ENCODE results near the gene ZNF335. TPM values are rescaled to one million over a fixed set of nuclear protein-coding genes. Genes with fewer than 3 reads are reported as not detected.
"Not testable (repeated sequence)": the region's sequence is repeated elsewhere in the genome, so short reads cannot be mapped to it uniquely, and the experiment has no call there.

ZNF335 gene
- total RNA-seq, 4 donors from 2014 or later: 12.9 to 19.0 (median 15.3) TPM

- TF ChIP-seq CTCF (IDR thresholded peaks at IDR 0.05) (no peak), EP300 (IDR thresholded peaks at IDR 0.05) (no peak), POLR2AphosphoS5 (IDR thresholded peaks at IDR 0.05) (no peak), POLR2A (IDR thresholded peaks at IDR 0.05; ENCODE audit: low read depth) (no peak)
- peaks cover 74 to 90% (median 87%) of the 10 kb centered on the region in 4 donors for H3K36me3 ChIP-seq
- no peak for DNase-seq (ENCODE audit: extremely low spot score)
- H3K4me3 ChIP-seq: no peak overlapping the region
- WGBS: 96% methylated on average over 5 of the region's 16 CpGs
- no peaks in the 10 kb centered on the region for H3K9me3 ChIP-seq
- H3K27ac ChIP-seq (replicated peaks in 1 of 4): no peak overlapping the region
- H3K4me1 ChIP-seq: no peaks in the 10 kb centered on the region
- no peaks in the 10 kb centered on the region for H3K27me3 ChIP-seq
- intact Hi-C loops (cut with DNase I): no loop called here
Measured at GRCh38 chr20:45959126-45959525, 12.9 kb downstream of the ZNF335 start.

GRCh38 chr20:45958593-45958992 is 13.4 kb downstream of the ZNF335 start:
- no peak overlapping the region for H3K4me3 ChIP-seq
- no peak for DNase-seq (ENCODE audit: extremely low spot score)
- H3K36me3 ChIP-seq: peaks cover 72 to 90% (median 86%) of the 10 kb centered on the region in 4 donors
- no peak for TF ChIP-seq POLR2AphosphoS5 (IDR thresholded peaks at IDR 0.05)
- no peak for TF ChIP-seq EP300 (IDR thresholded peaks at IDR 0.05)
- TF ChIP-seq POLR2A (IDR thresholded peaks at IDR 0.05; ENCODE audit: low read depth): no peak
- no peak for TF ChIP-seq CTCF (IDR thresholded peaks at IDR 0.05)
- no peaks in the 10 kb centered on the region for H3K9me3 ChIP-seq
- H3K27me3 ChIP-seq: no peaks in the 10 kb centered on the region
- 98% methylated on average over 4 of the region's 4 CpGs for WGBS
- H3K27ac ChIP-seq (replicated peaks in 1 of 4): no peak overlapping the region
- intact Hi-C loops (cut with DNase I): no loop called here
- H3K4me1 ChIP-seq: no peaks in the 10 kb centered on the region

DNA sequence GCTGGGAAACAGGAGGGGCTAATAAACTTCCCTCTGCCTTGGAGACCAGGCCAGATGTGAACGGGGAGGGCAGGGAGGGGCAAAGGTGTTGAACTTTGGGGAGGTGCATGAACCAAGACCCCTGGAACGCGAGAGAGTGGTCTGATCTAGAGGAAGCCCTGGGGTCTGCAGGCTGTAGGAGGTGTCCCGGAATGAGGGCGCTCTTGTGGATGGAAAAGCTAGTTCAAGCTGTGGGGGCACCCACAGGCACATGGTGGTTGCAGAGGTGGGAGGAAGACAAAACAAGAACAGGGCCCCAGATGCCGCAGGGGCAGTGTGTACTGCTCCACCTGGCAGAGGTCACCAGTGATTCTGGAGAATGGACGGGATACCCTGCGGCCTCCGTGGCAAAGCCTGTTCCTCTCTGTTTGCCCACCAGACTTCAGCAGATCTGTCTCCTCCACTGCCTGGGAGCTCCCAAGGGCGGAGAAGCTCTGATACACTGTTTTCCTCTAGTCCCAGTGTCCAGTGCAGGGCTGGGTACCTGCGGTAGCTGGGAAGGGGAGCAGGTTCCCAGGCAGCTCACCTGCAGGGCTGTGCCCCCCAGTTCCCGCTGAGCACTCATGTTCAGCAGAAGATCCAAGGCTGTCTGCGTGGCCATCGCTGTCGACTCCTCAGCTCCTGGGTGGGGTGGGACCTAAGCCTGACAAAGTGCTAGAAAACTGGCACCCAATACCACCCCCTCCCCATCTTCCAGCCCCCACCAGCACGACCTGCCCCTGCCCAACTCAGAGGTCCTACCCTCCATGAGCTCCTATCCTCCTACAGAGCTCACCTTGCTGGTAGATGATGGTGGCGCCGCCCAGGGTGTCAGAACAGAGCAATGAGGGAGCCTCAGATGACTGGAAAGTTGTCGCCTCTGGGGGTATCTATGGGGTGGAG is 14.7 kb downstream of the ZNF335 start:
- no peak for TF ChIP-seq POLR2AphosphoS5 (IDR thresholded peaks at IDR 0.05)
- no peak for TF ChIP-seq EP300 (IDR thresholded peaks at IDR 0.05)
- no peak for TF ChIP-seq CTCF (IDR thresholded peaks at IDR 0.05)
- TF ChIP-seq POLR2A (IDR thresholded peaks at IDR 0.05; ENCODE audit: low read depth): no peak
- Histone ChIP-seq H3K27ac (replicated peaks in 1 of 4) (no peak overlapping the region), H3K36me3 (peaks cover 77 to 90% (median 87%) of the 10 kb centered on the region in 4 donors), H3K9me3 (no peaks in the 10 kb centered on the region), H3K4me1 (no peaks in the 10 kb centered on the region), H3K27me3 (no peaks in the 10 kb centered on the region), H3K4me3 (no peak overlapping the region)
- DNase-seq (ENCODE audit: extremely low spot score): no peak
- intact Hi-C loops (cut with DNase I): no loop called here
- 84% methylated on average over 14 of the region's 19 CpGs for WGBS

- peaks cover 78 to 90% (median 87%) of the 10 kb centered on the region in 4 donors for H3K36me3 ChIP-seq
- H3K9me3 ChIP-seq; H3K4me1 ChIP-seq; H3K27ac ChIP-seq (replicated peaks in 1 of 4); H3K4me3 ChIP-seq; H3K27me3 ChIP-seq; intact Hi-C loops (cut with DNase I); DNase-seq (ENCODE audit: extremely low spot score): not testable (repeated sequence)
- 90% methylated on average over 10 of the region's 10 CpGs for WGBS
Measured at GRCh38 chr20:45956326-45956725, 15.7 kb downstream of the ZNF335 start.

GRCh38 chr20:45953672-45954071 is 18.3 kb downstream of the ZNF335 start:
- H3K36me3 ChIP-seq: peaks cover 59 to 88% (median 87%) of the 10 kb centered on the region in 4 donors

More at GRCh38 chr20:45953672-45954071, 18.3 kb downstream of the ZNF335 start:
- Histone ChIP-seq H3K27me3 (no peaks in the 10 kb centered on the region), H3K27ac (replicated peaks in 1 of 4) (no peak overlapping the region), H3K4me1 (no peaks in the 10 kb centered on the region), H3K9me3 (no peaks in the 10 kb centered on the region), H3K4me3 (no peak overlapping the region)
- TF ChIP-seq POLR2A (IDR thresholded peaks at IDR 0.05; ENCODE audit: low read depth) (no peak), CTCF (IDR thresholded peaks at IDR 0.05) (no peak), POLR2AphosphoS5 (IDR thresholded peaks at IDR 0.05) (no peak), EP300 (IDR thresholded peaks at IDR 0.05) (no peak)
- 100% methylated on average over 1 of the region's 9 CpGs for WGBS
- intact Hi-C loops (cut with DNase I): no loop called here
- no peak for DNase-seq (ENCODE audit: extremely low spot score)
